BLaER1 treated with 17β-estradiol and CSF1 and Interleukin-3, amounts not matched to agents 10 nM and 100 nM (cell line): Measurements from ENCODE around the gene PKP1.
A peak's percentile ranks its signal among the peaks of the same experiment; 100 is the strongest.

Source experiments
- H3K27ac ChIP-seq, 11 experiments: shearing (Covaris generic); formaldehyde crosslinking; 2 replicates each; pipeline ENCODE4 v1.8.1; 2022
- H3K27me3 ChIP-seq, 11 experiments: shearing (Covaris generic); formaldehyde crosslinking; 2 replicates each; pipeline ENCODE4 v1.8.1; 2022
- H3K36me3 ChIP-seq, 11 experiments: shearing (Covaris generic); formaldehyde crosslinking; 2 replicates each; pipeline ENCODE4 v1.8.1; 2022
- H3K4me1 ChIP-seq, 10 experiments: shearing (Covaris generic); formaldehyde crosslinking; 2 replicates each; pipeline ENCODE4 v1.8.1; 2022
- H3K4me2 ChIP-seq, 11 experiments: shearing (Covaris generic); formaldehyde crosslinking; 2 replicates each; pipeline ENCODE4 v1.8.1; 2022
- H3K4me3 ChIP-seq, 10 experiments: shearing (Covaris generic); formaldehyde crosslinking; 2 replicates each; pipeline ENCODE4 v1.8.1; 2022
- H3K9ac ChIP-seq, 11 experiments: shearing (Covaris generic); formaldehyde crosslinking; 2 replicates each; pipeline ENCODE4 v1.8.1; 2022
- H3K9me3 ChIP-seq, 11 experiments: shearing (Covaris generic); formaldehyde crosslinking; replicated peaks in 1 of 11; 2 replicates each; pipeline ENCODE4 v1.8.1; 2022
- H4K20me1 ChIP-seq, 11 experiments: shearing (Covaris generic); formaldehyde crosslinking; 2 replicates each; pipeline ENCODE4 v1.8.1; 2022
- Cebpa-rat ChIP-seq, 11 experiments: shearing (Covaris generic); IDR thresholded peaks; 2 replicates each; pipeline ENCODE4 v1.8.1; 2022

The PKP1 gene

DNA sequence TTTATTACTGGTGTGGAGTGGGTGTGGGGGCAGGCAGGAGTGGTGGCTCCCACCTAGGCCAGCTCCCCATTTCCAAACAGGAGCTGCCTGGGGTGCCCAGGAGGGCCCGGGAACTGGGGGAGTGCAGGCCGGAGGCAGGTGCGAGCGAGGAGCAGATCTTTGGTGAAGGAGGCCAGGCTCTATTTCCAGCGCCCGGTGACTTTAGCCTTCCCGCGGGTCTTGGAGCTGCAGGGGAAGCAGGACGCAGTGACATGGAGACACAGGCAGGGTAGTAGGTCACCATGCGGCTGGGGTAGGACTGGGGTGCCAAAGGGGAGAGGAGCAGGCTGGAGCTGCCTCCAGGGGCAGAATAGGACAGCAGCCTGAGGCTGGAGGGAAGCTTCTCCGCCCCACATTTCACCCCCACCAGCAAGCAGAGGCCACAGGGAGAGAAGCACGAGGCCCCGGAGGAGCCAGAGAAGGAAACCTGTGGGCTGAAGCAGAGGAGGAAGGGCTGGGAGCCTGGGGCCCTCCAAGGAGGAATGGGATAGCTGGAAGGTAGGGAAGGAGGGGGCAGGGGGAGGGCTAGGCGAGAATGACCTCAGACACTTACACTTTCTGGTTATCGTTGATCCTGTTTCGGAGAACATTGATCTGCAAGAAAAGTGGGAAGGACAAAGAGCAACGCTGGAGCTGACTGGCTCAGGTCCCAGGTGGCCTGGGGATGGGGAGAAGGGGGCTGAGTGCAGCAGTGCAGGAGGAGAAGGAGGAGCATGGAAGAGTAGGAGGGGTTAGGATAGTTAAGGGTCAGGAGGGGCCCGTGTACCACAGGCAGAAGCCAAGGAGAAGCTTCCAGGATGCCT is 75.9 kb downstream of the PKP1 start:
- Histone ChIP-seq H3K4me2 (peak overlapping the region in 5 of 11 experiments; percentile 4 to 42 (median 27); a peak in 5 of 22 replicates), H3K27me3 (no peaks in the 10 kb centered on the region), H4K20me1 (0 out of 22 replicates have a peak, but pooled peaks cover 0 to 3% (median 0%) of the 10 kb centered on the region in 11 experiments), H3K4me1 (peaks cover 0 to 54% (median 41%) of the 10 kb centered on the region in 10 experiments; a peak in 16 of 20 replicates), H3K9me3 (no peaks in the 10 kb centered on the region), H3K27ac (no peak overlapping the region), H3K36me3 (no peaks in the 10 kb centered on the region), H3K4me3 (no peak overlapping the region), H3K9ac (no peak overlapping the region; a peak in 1 of 22 replicates)
- no peak for TF ChIP-seq Cebpa-rat (IDR thresholded peaks at IDR 0.05)

DNA sequence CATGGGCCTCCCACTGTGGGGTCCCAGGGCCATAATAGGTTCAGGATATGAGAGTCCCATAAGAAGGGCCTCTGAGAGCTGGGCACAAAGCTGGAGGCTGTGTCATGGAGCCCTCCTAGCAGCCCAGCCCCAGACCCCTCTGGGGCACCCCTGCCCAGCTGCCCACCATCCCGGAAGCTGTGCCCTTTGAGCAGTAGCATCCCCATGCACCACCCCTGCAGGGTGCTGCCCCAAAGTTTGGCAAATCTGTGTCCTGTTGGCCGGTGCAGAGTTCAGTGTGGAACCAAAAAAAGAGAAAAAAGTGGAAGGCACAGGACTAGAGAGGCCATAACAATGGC is 76.5 kb downstream of the PKP1 start:
- Histone ChIP-seq H3K9me3 (no peaks in the 10 kb centered on the region), H3K36me3 (no peaks in the 10 kb centered on the region), H3K27me3 (no peaks in the 10 kb centered on the region), H3K4me1 (peaks cover 0 to 59% (median 47%) of the 10 kb centered on the region in 10 experiments; a peak in 16 of 20 replicates), H3K27ac (no peak overlapping the region), H3K9ac (no peak overlapping the region), H4K20me1 (0 out of 22 replicates have a peak, but pooled peaks cover 0 to 4% (median 0%) of the 10 kb centered on the region in 11 experiments), H3K4me3 (no peak overlapping the region), H3K4me2 (peak overlapping the region in 4 of 11 experiments; percentile 13 to 42 (median 28); a peak in 4 of 22 replicates)
- TF ChIP-seq Cebpa-rat (IDR thresholded peaks at IDR 0.05) = no peak

DNA sequence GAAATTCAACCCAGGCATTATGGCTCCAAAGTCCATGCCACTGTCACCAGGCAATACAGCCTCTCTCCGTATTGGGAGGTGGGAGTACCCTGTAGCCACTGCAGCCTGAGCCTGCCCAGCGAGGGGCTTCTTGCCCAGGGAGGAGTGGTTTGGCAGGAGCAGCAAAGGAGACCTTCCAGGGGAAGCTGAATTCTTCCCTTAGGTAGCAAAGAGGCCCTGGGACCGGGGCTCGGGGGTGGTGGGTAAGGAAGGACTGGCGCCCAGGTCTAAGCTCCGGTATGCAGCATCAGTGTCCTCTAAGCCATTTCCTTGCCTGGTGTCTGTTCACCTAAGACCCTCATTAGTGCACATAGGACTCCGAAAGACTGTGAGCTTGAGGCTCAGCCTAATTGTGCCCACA is 77.2 kb downstream of the PKP1 start:
- H3K9ac ChIP-seq = no peak overlapping the region
- H3K4me2 ChIP-seq = no peak overlapping the region
- 0 out of 22 replicates have a peak, but pooled peaks cover 0 to 8% (median 0%) of the 10 kb centered on the region in 11 experiments for H4K20me1 ChIP-seq
- no peak overlapping the region for H3K4me3 ChIP-seq
- TF ChIP-seq Cebpa-rat (IDR thresholded peaks at IDR 0.05) = no peak
- H3K27me3 ChIP-seq = no peaks in the 10 kb centered on the region
- no peaks in the 10 kb centered on the region for H3K9me3 ChIP-seq
- peaks cover 0 to 66% (median 54%) of the 10 kb centered on the region in 10 experiments; a peak in 16 of 20 replicates for H3K4me1 ChIP-seq
- H3K27ac ChIP-seq = no peak overlapping the region
- H3K36me3 ChIP-seq = no peaks in the 10 kb centered on the region

DNA sequence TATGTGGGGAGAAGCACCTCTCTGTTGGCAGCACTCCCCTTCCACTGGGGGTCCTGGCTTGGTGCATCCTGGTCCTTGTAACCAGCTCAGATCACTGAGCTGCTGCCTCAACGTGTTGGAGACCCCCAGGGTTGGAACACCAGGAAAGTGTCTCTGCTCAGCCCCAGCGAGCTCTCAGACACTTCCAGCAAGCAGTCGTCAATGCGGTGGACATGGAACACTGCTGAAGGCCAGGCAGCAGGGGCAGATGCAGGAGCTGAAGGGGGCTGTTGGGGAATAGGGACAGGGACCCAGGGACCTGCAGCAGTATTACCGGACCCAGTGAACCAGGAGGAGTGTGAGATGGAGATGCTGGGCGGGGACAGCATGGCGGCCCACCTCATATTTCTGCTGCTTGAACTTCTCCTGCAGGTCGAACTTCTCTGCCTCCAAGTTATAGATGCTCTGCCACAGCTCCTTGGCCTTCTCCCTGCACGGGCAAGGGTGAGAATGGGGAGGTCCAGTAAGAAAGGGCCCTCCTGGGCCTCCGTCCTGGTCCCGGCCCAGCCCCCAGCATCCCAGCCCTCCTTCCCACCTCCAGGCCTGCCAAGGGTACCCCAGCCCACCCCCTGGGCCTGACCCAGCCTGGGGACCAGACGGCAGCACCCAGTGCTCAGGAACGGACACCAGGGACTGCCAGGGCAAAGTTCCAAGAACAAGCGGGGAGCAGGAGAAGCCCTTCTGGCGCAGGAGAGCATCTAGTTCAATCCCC is 77.8 kb downstream of the PKP1 start:
- Histone ChIP-seq H3K27me3 (no peaks in the 10 kb centered on the region), H3K4me3 (no peak overlapping the region), H3K27ac (no peak overlapping the region; a peak in 1 of 22 replicates), H3K9ac (0 out of 22 replicates have a peak overlapping the region, but pooled peaks of 2 of the 11 experiments have one; percentile 10 to 24), H3K36me3 (no peaks in the 10 kb centered on the region), H4K20me1 (0 out of 22 replicates have a peak, but pooled peaks cover 0 to 8% (median 0%) of the 10 kb centered on the region in 11 experiments), H3K4me2 (peak overlapping the region in 7 of 11 experiments; percentile 15 to 74 (median 60); a peak in 10 of 22 replicates), H3K9me3 (no peaks in the 10 kb centered on the region; a peak in 1 of 22 replicates), H3K4me1 (peaks cover 0 to 68% (median 54%) of the 10 kb centered on the region in 10 experiments; a peak in 16 of 20 replicates)
- no peak for TF ChIP-seq Cebpa-rat (IDR thresholded peaks at IDR 0.05)

DNA sequence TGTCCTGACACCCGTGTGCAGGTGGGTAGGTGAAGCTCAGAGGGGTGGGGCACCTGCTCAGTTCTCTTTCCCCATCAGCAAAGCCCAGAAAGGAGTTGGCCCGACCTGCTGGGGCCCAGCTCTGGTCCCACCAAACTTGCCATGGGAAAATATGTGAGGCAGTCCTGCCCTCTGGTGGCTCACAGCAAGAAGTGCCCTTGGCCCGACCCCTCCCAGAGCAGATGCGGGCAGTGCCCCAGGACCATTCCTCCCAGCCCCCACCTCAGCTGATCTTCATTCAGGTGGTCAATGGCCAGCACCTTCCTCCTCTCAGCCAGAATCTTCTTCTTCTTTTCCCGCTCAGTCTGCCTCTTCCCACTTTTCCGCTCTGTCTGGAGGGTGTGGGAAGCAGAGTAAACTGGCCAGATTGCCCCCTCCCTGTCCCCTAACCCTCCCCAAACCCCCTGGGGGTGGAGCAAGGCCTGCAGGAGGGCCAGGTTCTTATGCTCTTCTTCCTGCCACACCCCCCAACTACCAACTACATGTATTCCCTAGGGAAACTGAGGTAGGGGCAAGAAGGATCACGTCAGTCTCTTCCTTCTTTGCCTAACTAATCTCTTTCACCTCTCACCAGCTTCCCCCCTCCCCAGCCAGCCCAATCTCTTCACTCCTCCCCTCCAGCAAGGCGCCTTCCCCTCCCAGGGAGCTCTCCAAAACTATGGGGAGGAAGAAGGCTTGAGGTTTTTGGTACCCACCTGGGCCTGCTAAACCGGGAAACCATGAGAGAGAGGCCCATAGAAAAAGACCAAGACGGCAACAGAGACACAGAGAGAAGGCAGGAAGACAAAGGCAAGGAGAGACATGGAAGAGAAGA is 78.6 kb downstream of the PKP1 start:
- H3K27ac ChIP-seq = no peak overlapping the region; a peak in 1 of 22 replicates
- no peak overlapping the region for H3K4me3 ChIP-seq
- peak overlapping the region in 3 of 11 experiments; percentile 10 to 45 (median 40); a peak in 2 of 22 replicates for H3K9ac ChIP-seq
- peaks cover 0 to 68% (median 54%) of the 10 kb centered on the region in 10 experiments; a peak in 16 of 20 replicates for H3K4me1 ChIP-seq
- no peak for TF ChIP-seq Cebpa-rat (IDR thresholded peaks at IDR 0.05)
- no peaks in the 10 kb centered on the region; a peak in 1 of 22 replicates for H3K9me3 ChIP-seq
- H3K4me2 ChIP-seq = peak overlapping the region in 9 of 11 experiments; percentile 12 to 74 (median 55); a peak in 14 of 22 replicates
- H4K20me1 ChIP-seq = 0 out of 22 replicates have a peak, but pooled peaks cover 0 to 8% (median 0%) of the 10 kb centered on the region in 11 experiments
- H3K27me3 ChIP-seq = no peaks in the 10 kb centered on the region
- H3K36me3 ChIP-seq = no peaks in the 10 kb centered on the region

DNA sequence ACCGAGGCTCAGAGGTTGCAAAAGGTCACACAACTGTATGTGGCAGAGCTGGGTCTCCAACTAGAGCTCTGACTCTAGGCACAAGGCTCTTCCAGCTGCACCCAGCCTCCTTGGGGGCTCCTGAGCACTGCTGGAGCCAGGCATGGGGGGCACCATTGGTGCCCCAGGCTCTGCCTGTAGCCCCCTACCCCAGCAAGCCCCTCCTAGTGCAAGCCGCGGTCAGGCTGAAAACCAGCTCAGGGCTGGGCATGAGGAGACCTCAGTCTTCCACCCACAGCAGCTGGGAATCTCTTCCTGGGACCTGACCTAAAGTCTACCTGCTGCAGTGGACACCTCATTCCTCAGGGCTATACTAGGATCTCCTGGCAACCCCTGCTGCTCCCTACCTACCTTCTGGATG is 79.6 kb downstream of the PKP1 start:
- TF ChIP-seq Cebpa-rat (IDR thresholded peaks at IDR 0.05) = no peak
- Histone ChIP-seq H4K20me1 (0 out of 22 replicates have a peak, but pooled peaks cover 0 to 8% (median 0%) of the 10 kb centered on the region in 11 experiments), H3K27me3 (no peaks in the 10 kb centered on the region), H3K27ac (no peak overlapping the region), H3K36me3 (no peaks in the 10 kb centered on the region), H3K4me1 (peaks cover 0 to 77% (median 60%) of the 10 kb centered on the region in 10 experiments; a peak in 16 of 20 replicates), H3K4me2 (peak overlapping the region in 7 of 11 experiments; percentile 46 to 74 (median 64); a peak in 12 of 22 replicates), H3K9me3 (no peaks in the 10 kb centered on the region; a peak in 1 of 22 replicates), H3K9ac (no peak overlapping the region), H3K4me3 (no peak overlapping the region)

DNA sequence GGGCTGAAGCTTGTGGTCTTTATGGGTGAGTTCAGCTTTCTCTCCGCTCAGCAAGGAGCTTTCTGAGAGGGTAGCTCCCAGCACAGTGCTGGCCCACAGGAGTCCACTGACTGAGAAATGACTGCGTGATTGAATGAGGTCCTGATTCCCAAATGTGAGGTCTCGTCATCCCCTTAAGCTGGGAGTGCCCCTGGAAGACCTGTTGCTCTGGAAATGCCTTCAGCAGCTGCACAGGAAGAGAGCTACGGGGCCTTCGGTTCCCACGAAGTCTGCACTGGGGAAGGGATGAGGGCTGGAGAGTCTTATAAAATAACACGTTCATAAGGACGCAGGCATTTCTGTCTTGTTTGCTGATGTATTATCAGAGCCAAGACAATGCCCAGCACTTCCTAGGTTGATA is 80.2 kb downstream of the PKP1 start:
- H3K4me1 ChIP-seq = peaks cover 0 to 77% (median 65%) of the 10 kb centered on the region in 10 experiments; a peak in 16 of 20 replicates
- H3K4me2 ChIP-seq = peak overlapping the region in 8 of 11 experiments; percentile 3 to 74 (median 62); a peak in 10 of 22 replicates
- no peaks in the 10 kb centered on the region for H3K36me3 ChIP-seq
- no peak overlapping the region for H3K27ac ChIP-seq
- no peak overlapping the region for H3K9ac ChIP-seq
- no peaks in the 10 kb centered on the region for H3K27me3 ChIP-seq
- no peak overlapping the region for H3K4me3 ChIP-seq
- H4K20me1 ChIP-seq = 0 out of 22 replicates have a peak, but pooled peaks cover 0 to 8% (median 0%) of the 10 kb centered on the region in 11 experiments
- H3K9me3 ChIP-seq = no peaks in the 10 kb centered on the region; a peak in 1 of 22 replicates
- no peak for TF ChIP-seq Cebpa-rat (IDR thresholded peaks at IDR 0.05)

DNA sequence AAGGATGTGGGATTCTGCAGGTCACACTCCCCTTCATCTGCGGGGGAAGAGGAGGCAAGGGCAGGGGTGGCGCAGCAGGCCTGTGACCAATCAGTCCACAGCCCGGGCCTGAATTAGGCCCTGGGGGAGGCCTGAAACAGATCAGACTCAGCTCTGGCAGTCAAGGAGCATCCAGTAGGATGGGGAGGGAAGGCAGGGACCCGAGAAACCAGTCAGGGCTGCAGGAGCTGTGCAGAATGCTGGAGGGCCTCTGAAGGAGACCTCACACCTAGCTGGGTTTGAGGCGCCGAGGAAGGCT is 81.5 kb downstream of the PKP1 start:
- H4K20me1 ChIP-seq = peaks cover 0 to 12% (median 0%) of the 10 kb centered on the region in 11 experiments; a peak in 1 of 22 replicates
- TF ChIP-seq Cebpa-rat (IDR thresholded peaks at IDR 0.05) = no peak
- H3K9me3 ChIP-seq = no peaks in the 10 kb centered on the region; a peak in 1 of 22 replicates
- H3K27me3 ChIP-seq = no peaks in the 10 kb centered on the region
- peak overlapping the region in 9 of 11 experiments; percentile 12 to 74 (median 60); a peak in 17 of 22 replicates for H3K4me2 ChIP-seq
- no peaks in the 10 kb centered on the region for H3K36me3 ChIP-seq
- H3K9ac ChIP-seq = no peak overlapping the region; a peak in 1 of 22 replicates
- H3K4me1 ChIP-seq = peaks cover 10 to 78% (median 68%) of the 10 kb centered on the region in 10 experiments; a peak in 18 of 20 replicates
- no peak overlapping the region for H3K4me3 ChIP-seq
- H3K27ac ChIP-seq = no peak overlapping the region
